H9 (cell line): ENCODE measurements around the gene TSPAN11. TPM values are rescaled to one million over a fixed set of nuclear protein-coding genes. Genes with fewer than 3 reads are reported as not detected.

ENCODE experiments used
- DNase-seq: peaks from one replicate; pipeline ENCODE4 v3.0.0-alpha.2; 2017
- H2AFZ ChIP-seq: one replicate; pipeline ENCODE4 v1.6.1; 2013; ENCODE audit warnings: mild to moderate bottlenecking, low read length, control low read depth, moderate library complexity
- H2AK5ac ChIP-seq: 2 replicates; pipeline ENCODE4 v1.6.1; 2013; ENCODE audit warnings: low read length, control low read depth, mixed read lengths; ENCODE audit not compliant: insufficient read length
- H2BK120ac ChIP-seq: one replicate; pipeline ENCODE4 v1.6.1; 2013; ENCODE audit warnings: low read depth, mild to moderate bottlenecking, low read length, control low read depth, inconsistent platforms; ENCODE audit not compliant: poor library complexity, severe bottlenecking
- H2BK12ac ChIP-seq: 2 replicates; pipeline ENCODE4 v1.6.1; 2013; ENCODE audit warnings: low read length, control low read depth, mixed read lengths, low read depth; ENCODE audit not compliant: insufficient read length
- H2BK15ac ChIP-seq: 2 replicates; pipeline ENCODE4 v1.6.1; 2013; ENCODE audit warnings: low read depth, low read length, control low read depth
- H2BK20ac ChIP-seq: one replicate; pipeline ENCODE4 v1.6.1; 2013; ENCODE audit warnings: low read depth, mild to moderate bottlenecking, low read length, control low read depth, inconsistent platforms; ENCODE audit not compliant: poor library complexity, severe bottlenecking
- H2BK5ac ChIP-seq: 2 replicates; pipeline ENCODE4 v1.6.1; 2013; ENCODE audit warnings: low read length, control low read depth, mixed read lengths; ENCODE audit not compliant: insufficient read length
- H3K14ac ChIP-seq: 2 replicates; pipeline ENCODE4 v1.6.1; 2013; ENCODE audit warnings: low read length, control low read depth; ENCODE audit not compliant: insufficient read depth
- H3K18ac ChIP-seq: 2 replicates; pipeline ENCODE4 v1.6.1; 2013; ENCODE audit warnings: low read depth, mild to moderate bottlenecking, mixed read lengths, low read length, control low read depth; ENCODE audit not compliant: insufficient read length
- H3K23ac ChIP-seq: 2 replicates; pipeline ENCODE4 v1.6.1; 2013; ENCODE audit warnings: low read length, control low read depth, mixed read lengths, low read depth; ENCODE audit not compliant: insufficient read length
- H3K23me2 ChIP-seq: 2 replicates; pipeline ENCODE4 v1.6.1; 2013; ENCODE audit warnings: low read depth, mild to moderate bottlenecking, mixed read lengths, low read length, control low read depth; ENCODE audit not compliant: insufficient read length, poor library complexity, severe bottlenecking
- H3K27ac ChIP-seq: 2 replicates; pipeline ENCODE4 v1.5.1; 2013; ENCODE audit warnings: low read length, control low read depth, mixed read lengths, low read depth; ENCODE audit not compliant: insufficient read length
- H3K27me3 ChIP-seq: 2 replicates; pipeline ENCODE4 v1.6.1; 2013; ENCODE audit warnings: low read length, control low read depth, inconsistent platforms; ENCODE audit not compliant: insufficient read depth
- H3K4ac ChIP-seq: 2 replicates; pipeline ENCODE4 v1.6.1; 2013; ENCODE audit warnings: low read depth, mild to moderate bottlenecking, control low read depth, inconsistent platforms, low read length, moderate library complexity
- H3K4me1 ChIP-seq: 2 replicates; pipeline ENCODE4 v1.6.1; 2013; ENCODE audit warnings: low read length, control low read depth, inconsistent platforms; ENCODE audit not compliant: insufficient read depth
- H3K4me2 ChIP-seq: 2 replicates; pipeline ENCODE4 v1.6.1; 2013; ENCODE audit warnings: low read length, control low read depth, mixed read lengths; ENCODE audit not compliant: insufficient read length, insufficient read depth
- H3K56ac ChIP-seq: 2 replicates; pipeline ENCODE4 v1.6.1; 2013; ENCODE audit warnings: low read depth, mild to moderate bottlenecking, mixed read lengths, low read length, control low read depth; ENCODE audit not compliant: insufficient read length
- H3K79me1 ChIP-seq: 2 replicates; pipeline ENCODE4 v1.6.1; 2013; ENCODE audit warnings: low read depth, mild to moderate bottlenecking, moderate library complexity, low read length, control low read depth, inconsistent platforms; ENCODE audit not compliant: insufficient read depth, poor library complexity, severe bottlenecking
- H3K79me2 ChIP-seq: 2 replicates; pipeline ENCODE4 v1.6.1; 2013; ENCODE audit warnings: low read length, control low read depth, inconsistent platforms; ENCODE audit not compliant: insufficient read depth
- H3K9ac ChIP-seq: 2 replicates; pipeline ENCODE4 v1.6.1; 2013; ENCODE audit warnings: low read length, control low read depth, mixed read lengths; ENCODE audit not compliant: insufficient read length; ENCODE audit errors: extremely low read depth
- H3K9me3 ChIP-seq: one replicate; pipeline ENCODE4 v1.6.1; 2013; ENCODE audit warnings: low read depth, low read length, inconsistent platforms; ENCODE audit not compliant: control insufficient read depth
- H3T11ph ChIP-seq: one replicate; pipeline ENCODE4 v1.6.1; 2013; ENCODE audit warnings: mild to moderate bottlenecking, low read length, control low read depth, inconsistent platforms
- H4K20me1 ChIP-seq: one replicate; pipeline ENCODE4 v1.6.1; 2013; ENCODE audit not compliant: control insufficient read depth, insufficient read length, insufficient read depth
- H4K5ac ChIP-seq: 2 replicates; pipeline ENCODE4 v1.6.1; 2013; ENCODE audit warnings: low read depth, mild to moderate bottlenecking, mixed read lengths, low read length, control low read depth; ENCODE audit not compliant: insufficient read length
- H4K8ac ChIP-seq: replicated peaks from 2 replicates; pipeline ENCODE4 v1.6.1; 2013; ENCODE audit warnings: low read length, control low read depth, mixed read lengths, low read depth; ENCODE audit not compliant: insufficient read length
- H4K91ac ChIP-seq: 2 replicates; pipeline ENCODE4 v1.6.1; 2013; ENCODE audit warnings: low read depth, mild to moderate bottlenecking, moderate library complexity, mixed read lengths, low read length, control low read depth; ENCODE audit not compliant: insufficient read length
- H3K27ac Mint-ChIP-seq, 3 experiments: 2 replicates in 2 of 3; 3 replicates in 1 of 3; pipeline ENCODE4 v1.8.0; 2020 to 2021; ENCODE audit warnings: mixed read lengths in 3 of 3, mild to moderate bottlenecking in 1 of 3, moderate library complexity in 1 of 3
- H3K27me3 Mint-ChIP-seq: 2 replicates; pipeline ENCODE4 v1.8.0; 2021; ENCODE audit warnings: low read depth, mild to moderate bottlenecking, moderate library complexity, mixed read lengths
- H3K36me3 Mint-ChIP-seq, 3 experiments: 2 replicates in 2 of 3; 3 replicates in 1 of 3; pipeline ENCODE4 v1.8.0; 2020 to 2021; ENCODE audit warnings: low read depth in 3 of 3, mixed read lengths in 3 of 3; ENCODE audit not compliant: insufficient read depth in 1 of 3
- H3K4me1 Mint-ChIP-seq, 2 experiments: 2 replicates each; pipeline ENCODE4 v1.8.0; 2020; ENCODE audit warnings: mixed read lengths in 2 of 2
- H3K4me3 Mint-ChIP-seq, 2 experiments: 2 replicates in 1 of 2; 3 replicates in 1 of 2; pipeline ENCODE4 v1.8.0; 2020 to 2021; ENCODE audit warnings: mild to moderate bottlenecking in 2 of 2, mixed read lengths in 2 of 2, moderate library complexity in 1 of 2
- H3K9me3 Mint-ChIP-seq, 2 experiments: 2 replicates in 1 of 2; 3 replicates in 1 of 2; pipeline ENCODE4 v1.8.0; 2020; ENCODE audit warnings: mild to moderate bottlenecking in 2 of 2, mixed read lengths in 2 of 2, moderate library complexity in 1 of 2
- WGBS: extraction: QIAGEN DNeasy Blood & Tissue Kit; methylation state at CpG from one replicate; pipeline ENCODE4 v1.1.7; 2013; ENCODE audit warnings: missing lambda C conversion rate, low lambda C conversion rate, mixed read lengths; ENCODE audit not compliant: insufficient read length; ENCODE audit errors: extremely low coverage; 5-methylcytosine and 5-hydroxymethylcytosine counted together
- total RNA-seq: library from RNA; stranded (reverse); gene quantifications from 2 replicates; pipeline ENCODE4 v1.2.1, GENCODE V29; 2021
- TF ChIP-seq, protein P1 (sequence below): fragments of 200-600 bp; sonication (generic); conservative IDR thresholded peaks from 3 replicates; pipeline ENCODE4 v1.8.0; 2021; ENCODE audit warnings: antibody characterized with exemption, mild to moderate bottlenecking

The TSPAN11 gene
- total RNA-seq, 1 experiment from 2014 or later: 4.2 TPM

DNA sequence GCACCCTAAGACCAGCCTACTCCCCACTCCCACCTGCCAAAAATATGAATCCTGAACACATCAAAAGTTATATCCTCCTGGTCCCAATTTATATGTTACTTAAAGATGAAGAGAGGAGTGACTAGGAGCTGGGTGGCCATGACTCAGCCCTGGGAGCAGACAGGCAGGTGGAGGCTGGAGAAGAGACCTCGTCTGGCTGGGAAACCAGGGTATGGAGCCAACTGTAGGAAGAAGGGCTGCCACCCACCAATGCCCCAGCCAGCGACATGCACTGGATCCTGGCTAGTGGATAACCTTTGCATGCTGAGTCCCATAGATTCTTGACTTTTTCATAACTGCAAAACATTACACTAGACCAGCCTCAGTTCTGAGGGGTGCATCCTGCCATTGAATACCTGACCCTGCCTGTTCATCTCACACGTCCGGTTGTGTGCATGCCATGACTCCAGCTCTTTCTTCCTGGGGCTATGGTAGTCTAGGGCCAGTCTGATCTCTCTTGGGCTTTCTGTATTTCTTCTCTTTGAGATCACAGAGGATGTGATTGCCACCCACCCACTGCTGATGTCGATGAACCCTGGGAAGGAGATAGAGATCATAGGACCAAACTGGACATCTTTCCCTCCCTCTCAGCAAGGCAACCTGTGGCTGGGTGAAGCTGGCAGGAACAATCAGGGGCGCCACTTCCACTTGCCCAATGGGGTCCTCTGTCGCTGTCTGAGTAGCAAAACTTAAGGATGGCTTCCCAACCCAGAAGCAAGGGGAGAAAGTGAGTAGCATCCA is 77.5 kb downstream of the TSPAN11 start:
- DNase-seq: no peak
- H3K4me3 Mint-ChIP-seq: no peak overlapping the region
- no peak overlapping the region; the same call in 1 of the 2 replicates for H3K14ac ChIP-seq
- H3K27ac ChIP-seq: no peak overlapping the region
- no peak overlapping the region for H3K23ac ChIP-seq
- no peak overlapping the region for H3K4me2 ChIP-seq
- H3K4ac ChIP-seq: no peak overlapping the region
- no peak overlapping the region for H4K91ac ChIP-seq
- no peak overlapping the region for H2BK12ac ChIP-seq
- H2BK20ac ChIP-seq: no peak overlapping the region
- peaks cover 11% of the 10 kb centered on the region for H3K27me3 Mint-ChIP-seq
- H4K20me1 ChIP-seq: no peaks in the 10 kb centered on the region
- no peaks in the 10 kb centered on the region for H3K27me3 ChIP-seq
- H4K5ac ChIP-seq: no peak overlapping the region
- H3K18ac ChIP-seq: no peak overlapping the region
- no peak overlapping the region for H2AK5ac ChIP-seq
- H3T11ph ChIP-seq: no peak overlapping the region
- no peaks in the 10 kb centered on the region for H3K79me1 ChIP-seq
- H3K9me3 Mint-ChIP-seq: no peaks in the 10 kb centered on the region
- no peaks in the 10 kb centered on the region for H3K9me3 ChIP-seq
- H2BK5ac ChIP-seq: no peak overlapping the region
- no peaks in the 10 kb centered on the region for H3K4me1 ChIP-seq
- no peaks in the 10 kb centered on the region for H3K23me2 ChIP-seq
- H3K36me3 Mint-ChIP-seq: no peaks in the 10 kb centered on the region
- H3K9ac ChIP-seq: no peak overlapping the region
- WGBS: no CpG with 5 or more reads among the region's 7 CpGs
- peaks cover 3 to 10% of the 10 kb centered on the region in 2 experiments; a peak in 3 of 4 replicates for H3K4me1 Mint-ChIP-seq
- TF ChIP-seq, protein P1, sequence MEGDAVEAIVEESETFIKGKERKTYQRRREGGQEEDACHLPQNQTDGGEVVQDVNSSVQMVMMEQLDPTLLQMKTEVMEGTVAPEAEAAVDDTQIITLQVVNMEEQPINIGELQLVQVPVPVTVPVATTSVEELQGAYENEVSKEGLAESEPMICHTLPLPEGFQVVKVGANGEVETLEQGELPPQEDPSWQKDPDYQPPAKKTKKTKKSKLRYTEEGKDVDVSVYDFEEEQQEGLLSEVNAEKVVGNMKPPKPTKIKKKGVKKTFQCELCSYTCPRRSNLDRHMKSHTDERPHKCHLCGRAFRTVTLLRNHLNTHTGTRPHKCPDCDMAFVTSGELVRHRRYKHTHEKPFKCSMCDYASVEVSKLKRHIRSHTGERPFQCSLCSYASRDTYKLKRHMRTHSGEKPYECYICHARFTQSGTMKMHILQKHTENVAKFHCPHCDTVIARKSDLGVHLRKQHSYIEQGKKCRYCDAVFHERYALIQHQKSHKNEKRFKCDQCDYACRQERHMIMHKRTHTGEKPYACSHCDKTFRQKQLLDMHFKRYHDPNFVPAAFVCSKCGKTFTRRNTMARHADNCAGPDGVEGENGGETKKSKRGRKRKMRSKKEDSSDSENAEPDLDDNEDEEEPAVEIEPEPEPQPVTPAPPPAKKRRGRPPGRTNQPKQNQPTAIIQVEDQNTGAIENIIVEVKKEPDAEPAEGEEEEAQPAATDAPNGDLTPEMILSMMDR: no peak
- no peak overlapping the region for H2BK15ac ChIP-seq
- no peak overlapping the region for H3K27ac Mint-ChIP-seq
- H3K56ac ChIP-seq: no peak overlapping the region
- H4K8ac ChIP-seq: no peak overlapping the region
- no peak overlapping the region for H2AFZ ChIP-seq
- H2BK120ac ChIP-seq: no peak overlapping the region
- H3K79me2 ChIP-seq: no peaks in the 10 kb centered on the region
